NCI-H187 (cell line): ENCODE results near the gene GULP1.

Source experiments
- DNase-seq, 2 experiments: peaks; one replicate each; lab custom pipeline; 2025; lab: John Stamatoyannopoulos, UW

GULP1 gene

GRCh38 chr2:188379748-188380147 lies 88.1 kb downstream of the GULP1 start:
- no peak for DNase-seq

DNA sequence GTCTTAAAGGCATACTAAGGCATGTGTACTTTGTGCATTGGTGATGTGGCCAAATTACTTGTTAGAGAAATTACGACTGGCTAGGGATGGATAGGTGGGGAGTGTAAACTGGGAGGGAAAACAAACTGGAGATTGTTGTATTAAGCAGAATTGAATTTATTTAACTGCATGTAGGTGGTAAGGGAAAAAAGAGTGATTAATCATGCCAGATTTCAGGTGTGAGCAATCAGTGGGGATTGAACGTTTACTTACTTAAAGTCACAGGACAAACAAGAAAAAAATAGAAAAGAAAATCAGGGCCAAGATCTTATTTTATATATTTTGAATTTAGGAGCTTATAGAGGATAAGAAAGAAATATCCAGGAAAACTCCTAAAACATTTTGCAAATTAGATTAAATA lies 88.6 kb downstream of the GULP1 start:
- DNase-seq = no peak

DNA sequence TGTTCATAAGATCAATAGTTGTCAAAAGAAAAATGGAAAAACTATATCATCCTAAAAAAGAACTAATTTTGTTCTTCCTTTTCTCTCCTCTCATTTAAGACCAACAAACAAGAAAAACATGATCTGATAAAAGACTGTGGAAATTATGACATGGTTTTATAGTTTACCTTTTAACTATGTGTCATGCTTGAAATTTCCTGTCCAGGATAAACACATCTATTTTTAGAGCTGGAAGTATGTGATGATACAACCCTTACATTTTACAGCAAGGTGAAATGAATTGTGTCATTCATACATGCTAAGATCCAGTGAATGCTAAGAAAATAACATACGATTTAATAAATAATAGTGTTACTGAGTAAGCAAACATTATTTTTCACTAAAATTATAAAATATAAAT lies 89.9 kb downstream of the GULP1 start:
- no peak for DNase-seq

GRCh38 chr2:188382107-188382506 lies 90.4 kb downstream of the GULP1 start:
- DNase-seq = no peak

GRCh38 chr2:188383158-188383557 lies 91.5 kb downstream of the GULP1 start:
- no peak for DNase-seq

DNA sequence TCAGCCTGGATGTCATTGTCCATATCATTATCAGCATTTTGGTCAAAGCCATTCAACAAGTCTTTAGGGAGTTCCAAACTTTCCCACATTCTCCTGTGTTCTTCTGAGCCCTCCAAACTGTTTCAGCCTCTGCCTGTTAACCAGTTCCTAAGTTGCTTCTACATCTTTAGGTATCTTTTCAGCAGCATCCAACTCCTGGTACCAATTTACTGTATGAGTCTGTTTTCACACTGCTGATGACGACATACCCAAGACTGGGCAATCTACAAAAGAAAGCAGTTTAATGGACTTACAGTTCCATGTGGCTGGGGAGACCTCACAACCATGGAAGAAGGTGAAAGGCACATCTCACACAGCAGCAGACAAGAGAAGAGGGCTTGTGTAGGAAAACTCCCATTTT lies 94.2 kb downstream of the GULP1 start:
- DNase-seq = no peak

- DNase-seq = no peak
These were observed 97.2 kb downstream of the GULP1 start for GRCh38 chr2:188388831-188389230.

GRCh38 chr2:188391354-188391753 lies 99.7 kb downstream of the GULP1 start:
- DNase-seq = no peak

GRCh38 chr2:188394931-188395472 lies 103.3 kb downstream of the GULP1 start:
- DNase-seq = no peak

GRCh38 chr2:188395903-188396689 lies 104.4 kb downstream of the GULP1 start:
- no peak for DNase-seq

- DNase-seq = no peak
These were observed 107.5 kb downstream of the GULP1 start for GRCh38 chr2:188399159-188399558.

- no peak for DNase-seq
These were observed 112.0 kb downstream of the GULP1 start for GRCh38 chr2:188403676-188404075.

- no peak for DNase-seq
These were observed 112.8 kb downstream of the GULP1 start for GRCh38 chr2:188404341-188405004.

- DNase-seq = no peak
These were observed 114.7 kb downstream of the GULP1 start for GRCh38 chr2:188406414-188406813.

- no peak for DNase-seq
These were observed 119.0 kb downstream of the GULP1 start for GRCh38 chr2:188410504-188411235.

- DNase-seq = no peak
These were observed 120.5 kb downstream of the GULP1 start for GRCh38 chr2:188412190-188412589.

DNA sequence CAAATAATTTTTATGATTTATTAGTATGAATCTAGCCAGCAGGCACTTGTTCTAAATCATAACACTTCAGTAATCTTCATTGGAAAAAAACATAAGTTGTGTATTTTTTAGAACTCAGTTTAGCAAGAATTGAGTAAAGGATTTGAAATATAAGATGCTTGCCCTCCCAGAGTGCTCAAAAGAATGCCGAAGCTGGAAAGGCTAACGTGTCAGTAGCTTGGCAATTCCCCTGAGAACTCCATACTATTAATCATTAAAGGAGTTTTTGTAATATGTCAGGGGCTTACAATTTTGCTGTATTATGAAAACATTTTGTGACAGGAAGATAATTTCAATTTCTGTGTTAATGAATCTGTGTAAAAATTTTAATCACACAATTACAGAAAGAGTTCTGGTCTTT lies 122.7 kb downstream of the GULP1 start:
- no peak for DNase-seq

DNA sequence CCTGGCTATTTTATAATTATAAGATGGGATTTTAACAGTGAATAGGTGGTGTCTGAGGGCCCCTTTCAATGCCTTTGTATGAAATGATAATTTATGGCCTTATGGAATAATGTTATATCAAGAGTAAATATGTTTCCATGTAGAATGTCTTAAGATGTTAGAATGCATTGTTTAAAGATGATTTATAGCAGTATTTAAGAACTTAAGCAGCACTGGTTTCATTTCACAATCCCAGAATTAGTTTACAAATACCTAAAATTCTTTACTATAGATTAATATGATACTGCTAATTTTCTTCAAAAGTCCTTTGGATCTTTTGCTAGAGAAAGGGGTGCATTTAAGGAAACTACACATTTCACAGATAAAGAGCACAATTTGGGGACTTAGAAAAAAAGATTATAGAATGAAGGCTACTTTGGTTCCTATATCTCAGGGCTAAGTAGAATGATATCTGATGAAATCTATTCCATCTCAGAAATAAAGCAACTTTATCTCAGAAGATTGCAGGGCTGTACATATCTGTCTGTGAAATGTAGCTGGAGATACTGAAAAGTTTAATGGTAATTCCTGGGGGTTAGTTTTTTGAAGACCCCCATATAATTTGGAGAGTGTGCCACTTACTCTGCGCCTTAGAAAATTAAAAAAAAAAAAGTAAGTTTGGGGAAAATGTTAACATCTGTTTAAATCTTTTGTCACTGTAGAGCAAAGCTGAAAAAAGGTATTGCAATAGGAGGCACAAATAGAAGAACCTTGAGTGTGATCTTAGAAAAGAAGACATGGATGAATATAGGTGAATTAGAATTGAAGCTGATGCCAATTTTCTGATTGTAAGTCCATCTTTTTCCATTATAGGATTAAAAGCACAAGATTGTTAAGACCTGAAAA lies 123.4 kb downstream of the GULP1 start:
- no peak for DNase-seq

DNA sequence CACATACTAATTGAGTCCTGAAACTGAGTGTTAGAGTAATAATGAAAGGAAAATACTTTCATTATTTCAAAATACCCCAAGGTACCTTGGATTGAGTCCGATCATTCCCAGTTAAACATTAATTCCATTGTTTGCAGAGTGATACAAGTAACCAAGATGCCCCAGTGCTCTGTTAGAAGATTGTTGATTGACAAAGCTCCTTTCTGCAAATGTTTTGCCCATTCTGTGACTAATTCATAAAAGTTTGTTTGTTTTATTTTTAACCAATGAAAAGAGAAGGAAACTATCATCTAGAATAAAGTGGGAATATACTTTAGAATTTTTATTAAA lies 124.0 kb downstream of the GULP1 start:
- DNase-seq = no peak

- DNase-seq = no peak
These were observed 124.7 kb downstream of the GULP1 start for GRCh38 chr2:188416367-188416766.

DNA sequence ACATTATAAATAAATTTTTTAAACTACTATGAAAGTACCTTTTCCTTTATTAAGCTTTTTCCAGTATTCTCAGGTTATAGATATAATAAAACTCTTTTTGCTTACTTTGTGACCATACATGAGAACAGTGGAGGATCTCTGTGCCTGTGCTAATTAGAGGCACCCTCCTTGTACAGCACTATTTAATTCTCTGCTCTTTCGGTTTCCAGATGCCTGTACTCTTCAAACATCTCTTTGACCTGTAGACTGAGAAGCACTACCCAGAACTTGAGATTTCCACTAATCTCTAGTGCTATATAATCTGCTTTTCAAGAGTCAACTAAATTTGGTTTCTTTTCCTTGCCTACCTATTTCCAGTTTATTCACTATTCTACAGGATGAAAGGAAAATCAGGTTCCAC lies 131.1 kb downstream of the GULP1 start:
- DNase-seq = no peak

- no peak for DNase-seq
These were observed 133.6 kb downstream of the GULP1 start for GRCh38 chr2:188425266-188425665.
